ENCODE measurements around the gene APEH. TPM values are rescaled to one million over a fixed set of nuclear protein-coding genes. Genes with fewer than 3 reads are reported as not detected.
A peak's percentile ranks its signal among the peaks of the same experiment; 100 is the strongest.
"Not testable (repeated sequence)": the region's sequence is repeated elsewhere in the genome, so short reads cannot be mapped to it uniquely, and the experiment has no call there.

The APEH gene
- total RNA-seq, 5 donors from 2014 or later (not counting 1 experiment from before 2014, with no cell fraction given), result 82.8 to 162 (median 141) TPM

DNA sequence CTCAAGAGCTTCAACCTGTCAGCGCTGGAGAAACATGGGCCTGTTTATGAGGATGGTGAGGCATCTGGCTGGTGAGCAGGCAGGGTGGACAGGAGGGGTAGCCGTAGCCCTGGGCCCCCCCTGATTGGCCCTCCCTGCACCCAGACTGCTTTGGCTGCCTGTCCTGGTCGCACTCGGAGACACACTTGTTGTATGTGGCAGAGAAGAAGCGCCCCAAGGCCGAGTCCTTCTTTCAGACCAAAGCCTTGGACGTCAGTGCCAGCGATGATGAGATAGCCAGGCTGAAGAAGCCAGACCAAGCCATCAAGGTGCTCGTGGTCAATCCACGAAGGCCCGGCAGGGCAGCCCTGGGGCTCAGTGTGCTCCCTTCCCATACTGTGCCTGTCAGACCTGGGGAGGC, 1.8 kb downstream of the APEH start:
- ATAC-seq (replicated peaks in 1 of 4), result no peak
- POLR2A ChIA-PET, result no interaction called here
- H3K4me3 Mint-ChIP-seq, result peak overlapping the region; percentile 25 to 93 (median 47)

DNA sequence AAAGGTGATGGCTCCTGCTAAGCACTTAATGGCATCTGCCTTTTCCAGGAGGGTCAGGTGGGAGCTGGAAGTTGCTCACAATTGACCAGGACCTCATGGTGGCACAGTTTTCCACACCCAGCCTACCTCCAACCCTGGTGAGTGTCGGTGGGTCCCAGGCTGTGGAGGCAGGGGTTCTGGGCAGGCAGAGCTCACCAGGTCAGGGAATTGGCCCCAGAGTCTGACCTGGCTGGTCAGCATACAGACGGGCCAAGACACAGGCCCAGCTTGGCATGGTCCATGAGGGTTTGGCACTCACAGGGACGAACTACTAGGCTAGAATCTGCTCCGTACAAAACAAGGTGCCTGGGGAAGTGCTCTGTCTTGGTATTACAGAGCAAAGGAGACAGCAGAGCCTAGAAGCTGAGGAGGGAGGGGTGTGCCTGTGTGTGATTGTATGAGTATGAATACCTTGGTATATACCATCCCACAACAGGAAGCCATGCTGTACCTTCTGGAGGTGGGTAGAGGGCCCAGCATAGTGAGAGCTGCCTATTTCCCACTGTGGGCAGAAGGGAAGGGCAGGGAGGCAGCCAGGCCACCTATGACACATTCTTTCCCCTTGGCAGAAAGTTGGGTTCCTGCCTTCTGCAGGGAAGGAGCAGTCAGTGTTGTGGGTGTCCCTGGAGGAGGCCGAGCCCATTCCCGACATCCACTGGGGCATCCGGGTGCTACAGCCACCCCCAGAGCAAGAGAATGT, 6.5 kb downstream of the APEH start:
- WGBS (ENCODE audit: insufficient coverage), result 91% methylated on average over 4 of the region's 7 CpGs

More for the DNA sequence above, 1.8 kb downstream of the APEH start:
- 95% methylated on average over 11 of the region's 11 CpGs for WGBS (ENCODE audit: insufficient coverage)
- Histone ChIP-seq H3K36me3 (ENCODE audit: control insufficient read depth in 2 of 2, extremely low read depth in 1 of 2, insufficient read depth in 1 of 2, low read length in 1 of 2) (peaks cover 7 to 54% of the 10 kb centered on the region in 2 donors), H3K4me3 (ENCODE audit: control insufficient read depth in 1 of 2, extremely low read depth in 1 of 2, low read length in 1 of 2) (no peak overlapping the region), H3K27me3 (replicated peaks in 1 of 2; ENCODE audit: control insufficient read depth in 2 of 2, extremely low read depth in 1 of 2, insufficient read depth in 2 of 2, low read length in 1 of 2) (no peaks in the 10 kb centered on the region), H3K27ac (ENCODE audit: low read length) (no peak overlapping the region), H3K9me3 (no peaks in the 10 kb centered on the region), H3K4me1 (ENCODE audit: control insufficient read depth in 1 of 2, extremely low read depth in 1 of 2, insufficient read depth in 2 of 2, low read length in 2 of 2) (peaks cover 12 to 41% of the 10 kb centered on the region in 2 experiments)
- DNase-seq, result no peak
- no peaks in the 10 kb centered on the region for H3K27me3 Mint-ChIP-seq
- peaks cover 33% of the 10 kb centered on the region for H3K36me3 Mint-ChIP-seq
- CTCF ChIA-PET, result interaction anchor here in 1 of 2 donors (1.7 kb wide), 1 partner anchor 136 kb away, joined by 7 read pairs; no protein-coding TSS in a partner anchor
- no peak overlapping the region for H3K27ac Mint-ChIP-seq
- H3K4me1 Mint-ChIP-seq, result peaks cover 41 to 47% (median 44%) of the 10 kb centered on the region in 3 donors
- no peaks in the 10 kb centered on the region for H3K9me3 Mint-ChIP-seq

DNA sequence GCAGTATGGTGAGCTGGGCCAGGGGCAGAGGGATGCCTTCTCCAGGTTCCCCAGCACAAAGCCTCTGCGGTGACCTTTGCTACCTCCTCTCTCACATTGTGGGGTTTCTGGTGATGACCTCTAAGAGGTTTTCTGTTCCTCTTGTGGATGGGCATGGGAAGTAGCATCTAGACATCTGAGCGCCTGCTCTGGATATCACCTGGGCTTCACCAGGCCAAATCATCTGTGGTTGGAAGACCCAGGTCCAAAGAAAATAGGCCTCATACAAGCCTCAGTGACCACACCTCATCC, 7.0 kb downstream of the APEH start:
- POLR2A ChIA-PET, result no interaction called here
- H3K4me1 Mint-ChIP-seq, result peaks cover 5 to 20% (median 19%) of the 10 kb centered on the region in 3 donors

More for the DNA sequence above, 6.5 kb downstream of the APEH start:
- no peak overlapping the region for H3K4me3 ChIP-seq (ENCODE audit: control insufficient read depth in 1 of 2, extremely low read depth in 1 of 2, low read length in 1 of 2)
- CTCF ChIA-PET, result no interaction called here
- no peaks in the 10 kb centered on the region for H3K9me3 Mint-ChIP-seq
- no peak overlapping the region for H3K27ac ChIP-seq (ENCODE audit: low read length)
- DNase-seq, result no peak
- peaks cover 2 to 23% of the 10 kb centered on the region in 2 experiments for H3K4me1 ChIP-seq (ENCODE audit: control insufficient read depth in 1 of 2, extremely low read depth in 1 of 2, insufficient read depth in 2 of 2, low read length in 2 of 2)
- peaks cover 17 to 83% of the 10 kb centered on the region in 2 donors for H3K36me3 ChIP-seq (ENCODE audit: control insufficient read depth in 2 of 2, extremely low read depth in 1 of 2, insufficient read depth in 1 of 2, low read length in 1 of 2)
- H3K4me3 Mint-ChIP-seq, result no peak overlapping the region
- peaks cover 0 to 1% of the 10 kb centered on the region in 2 donors for H3K27me3 Mint-ChIP-seq
- H3K4me1 Mint-ChIP-seq, result peaks cover 8 to 25% (median 23%) of the 10 kb centered on the region in 3 donors
- H3K27me3 ChIP-seq (replicated peaks in 1 of 2; ENCODE audit: control insufficient read depth in 2 of 2, extremely low read depth in 1 of 2, insufficient read depth in 2 of 2, low read length in 1 of 2), result peaks cover 0 to under 1% of the 10 kb centered on the region in 2 experiments
- H3K9me3 ChIP-seq, result no peaks in the 10 kb centered on the region
- H3K36me3 Mint-ChIP-seq, result peaks cover 38% of the 10 kb centered on the region
- no peak overlapping the region for H3K27ac Mint-ChIP-seq
- POLR2A ChIA-PET, result interaction anchor here in 1 of 2 donors (0.5 kb wide), 1 partner anchor 410 kb away, joined by 3 read pairs; no protein-coding TSS in a partner anchor
- ATAC-seq (replicated peaks in 1 of 4), result no peak

DNA sequence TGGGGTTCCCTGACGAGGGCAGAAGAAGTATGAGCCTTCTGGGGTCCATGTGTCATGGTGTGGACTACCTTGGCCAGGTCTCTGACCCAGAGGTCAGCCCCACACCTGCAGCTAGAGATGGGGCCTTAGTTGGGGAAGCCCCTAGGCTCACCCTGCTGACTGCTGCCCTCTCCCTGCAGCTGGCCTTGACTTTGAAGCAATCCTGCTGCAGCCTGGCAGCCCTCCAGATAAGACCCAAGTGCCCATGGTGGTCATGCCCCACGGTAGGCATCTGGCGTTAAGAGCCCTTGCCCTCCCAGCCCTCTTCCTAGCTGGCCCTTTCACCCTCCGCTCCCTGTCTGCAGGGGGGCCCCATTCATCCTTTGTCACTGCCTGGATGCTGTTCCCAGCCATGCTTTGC, 7.4 kb downstream of the APEH start:
- peaks cover 0 to 8% of the 10 kb centered on the region in 2 experiments for H3K27me3 ChIP-seq (replicated peaks in 1 of 2; ENCODE audit: control insufficient read depth in 2 of 2, extremely low read depth in 1 of 2, insufficient read depth in 2 of 2, low read length in 1 of 2)
- no peaks in the 10 kb centered on the region for H3K9me3 ChIP-seq
- H3K36me3 Mint-ChIP-seq, result peaks cover 30% of the 10 kb centered on the region
- H3K4me3 Mint-ChIP-seq, result no peak overlapping the region
- no peak overlapping the region for H3K27ac ChIP-seq (ENCODE audit: low read length)
- POLR2A ChIA-PET, result no interaction called here
- peaks cover 0 to 1% of the 10 kb centered on the region in 2 donors for H3K27me3 Mint-ChIP-seq
- no peak overlapping the region for H3K27ac Mint-ChIP-seq
- ATAC-seq (replicated peaks in 1 of 4), result no peak
- CTCF ChIA-PET, result no interaction called here
- peaks cover 17 to 74% of the 10 kb centered on the region in 2 donors for H3K36me3 ChIP-seq (ENCODE audit: control insufficient read depth in 2 of 2, extremely low read depth in 1 of 2, insufficient read depth in 1 of 2, low read length in 1 of 2)
- H3K9me3 Mint-ChIP-seq, result no peaks in the 10 kb centered on the region
- H3K4me1 Mint-ChIP-seq, result peaks cover 5 to 20% (median 17%) of the 10 kb centered on the region in 3 donors
- no peak overlapping the region for H3K4me3 ChIP-seq (ENCODE audit: control insufficient read depth in 1 of 2, extremely low read depth in 1 of 2, low read length in 1 of 2)
- 97% methylated on average over 3 of the region's 4 CpGs for WGBS (ENCODE audit: insufficient coverage)
- no peak for DNase-seq
- peaks cover 0 to 23% of the 10 kb centered on the region in 2 experiments for H3K4me1 ChIP-seq (ENCODE audit: control insufficient read depth in 1 of 2, extremely low read depth in 1 of 2, insufficient read depth in 2 of 2, low read length in 2 of 2)

More for the DNA sequence above, 7.0 kb downstream of the APEH start:
- no peak for DNase-seq
- no peaks in the 10 kb centered on the region for H3K9me3 Mint-ChIP-seq
- no peak overlapping the region for H3K4me3 Mint-ChIP-seq
- H3K4me3 ChIP-seq (ENCODE audit: control insufficient read depth in 1 of 2, extremely low read depth in 1 of 2, low read length in 1 of 2), result no peak overlapping the region
- H3K27me3 ChIP-seq (replicated peaks in 1 of 2; ENCODE audit: control insufficient read depth in 2 of 2, extremely low read depth in 1 of 2, insufficient read depth in 2 of 2, low read length in 1 of 2), result peaks cover 0 to 5% of the 10 kb centered on the region in 2 experiments
- WGBS (ENCODE audit: insufficient coverage), result 86% methylated on average over 1 of the region's 2 CpGs
- no peak overlapping the region for H3K27ac Mint-ChIP-seq
- H3K27ac ChIP-seq (ENCODE audit: low read length), result no peak overlapping the region
- H3K27me3 Mint-ChIP-seq, result peaks cover 0 to 1% of the 10 kb centered on the region in 2 donors
- H3K36me3 Mint-ChIP-seq, result peaks cover 33% of the 10 kb centered on the region
- ATAC-seq (replicated peaks in 1 of 4), result no peak
- H3K4me1 ChIP-seq (ENCODE audit: control insufficient read depth in 1 of 2, extremely low read depth in 1 of 2, insufficient read depth in 2 of 2, low read length in 2 of 2), result peaks cover 0 to 23% of the 10 kb centered on the region in 2 experiments
- H3K36me3 ChIP-seq (ENCODE audit: control insufficient read depth in 2 of 2, extremely low read depth in 1 of 2, insufficient read depth in 1 of 2, low read length in 1 of 2), result peaks cover 17 to 78% of the 10 kb centered on the region in 2 donors
- no peaks in the 10 kb centered on the region for H3K9me3 ChIP-seq
- CTCF ChIA-PET, result no interaction called here

DNA sequence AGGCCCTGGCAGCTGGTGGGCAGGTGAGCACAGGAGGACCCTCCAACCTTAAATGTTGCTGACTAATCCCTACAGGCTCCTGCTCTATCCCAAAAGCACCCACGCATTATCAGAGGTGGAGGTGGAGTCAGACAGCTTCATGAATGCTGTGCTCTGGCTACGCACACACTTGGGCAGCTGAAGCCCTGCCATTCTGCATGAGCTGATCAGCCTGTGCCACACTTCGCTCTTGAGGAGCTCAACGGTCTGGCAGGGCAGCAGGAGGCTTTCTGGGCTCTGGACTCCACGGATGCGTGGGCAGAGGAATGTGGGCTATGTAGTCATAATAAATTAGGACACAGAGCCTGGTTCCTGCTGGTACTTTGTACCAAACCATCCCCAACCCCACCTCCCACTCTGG, 9.0 kb downstream of the APEH start:
- 94% methylated on average over 4 of the region's 6 CpGs for WGBS (ENCODE audit: insufficient coverage)

DNA sequence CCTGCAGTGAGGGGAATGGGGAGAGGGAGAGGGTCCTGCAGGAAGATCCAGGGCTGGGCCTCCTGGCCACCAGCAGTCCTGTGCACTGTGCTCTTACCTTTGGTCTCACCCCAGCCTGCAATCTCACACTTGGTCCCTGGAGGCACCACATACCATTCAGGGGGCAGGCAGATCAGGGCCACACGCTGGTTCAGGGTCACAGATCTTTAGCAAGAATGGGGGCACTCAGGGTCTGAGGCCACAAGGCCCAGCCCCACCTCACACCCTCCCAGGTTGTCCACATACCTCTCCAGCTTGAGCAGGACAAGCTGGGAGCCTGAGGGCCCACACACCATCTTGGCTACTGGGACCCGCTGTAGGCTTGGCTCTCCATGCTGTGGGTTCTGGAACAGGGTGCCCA, 10.3 kb downstream of the APEH start:
- 80% methylated on average over 1 of the region's 2 CpGs for WGBS (ENCODE audit: insufficient coverage)
- Mint-ChIP-seq H3K4me3 (peak overlapping the region in 1 of 3 donors; percentile 42), H3K4me1 (peaks cover 11 to 28% (median 17%) of the 10 kb centered on the region in 3 donors), H3K36me3 (peaks cover 15% of the 10 kb centered on the region)
- CTCF ChIA-PET; ATAC-seq (replicated peaks in 1 of 4); H3K27ac ChIP-seq (ENCODE audit: low read length); H3K27me3 Mint-ChIP-seq; POLR2A ChIA-PET; H3K27ac Mint-ChIP-seq; H3K9me3 ChIP-seq; H3K4me3 ChIP-seq (ENCODE audit: control insufficient read depth in 1 of 2, extremely low read depth in 1 of 2, low read length in 1 of 2); DNase-seq; H3K9me3 Mint-ChIP-seq: not testable (repeated sequence)
- peaks cover 0 to 30% of the 10 kb centered on the region in 2 experiments for H3K4me1 ChIP-seq (ENCODE audit: control insufficient read depth in 1 of 2, extremely low read depth in 1 of 2, insufficient read depth in 2 of 2, low read length in 2 of 2)
- peaks cover 11 to 45% of the 10 kb centered on the region in 2 donors for H3K36me3 ChIP-seq (ENCODE audit: control insufficient read depth in 2 of 2, extremely low read depth in 1 of 2, insufficient read depth in 1 of 2, low read length in 1 of 2)
- H3K27me3 ChIP-seq (replicated peaks in 1 of 2; ENCODE audit: control insufficient read depth in 2 of 2, extremely low read depth in 1 of 2, insufficient read depth in 2 of 2, low read length in 1 of 2), result peaks cover 0 to 20% of the 10 kb centered on the region in 2 experiments

More for the DNA sequence above, 9.0 kb downstream of the APEH start:
- ATAC-seq (replicated peaks in 1 of 4) (no peak), DNase-seq (no peak)
- H3K36me3 Mint-ChIP-seq, result peaks cover 20% of the 10 kb centered on the region
- Histone ChIP-seq H3K27ac (ENCODE audit: low read length) (no peak overlapping the region), H3K4me1 (ENCODE audit: control insufficient read depth in 1 of 2, extremely low read depth in 1 of 2, insufficient read depth in 2 of 2, low read length in 2 of 2) (peaks cover 0 to 20% of the 10 kb centered on the region in 2 experiments), H3K9me3 (no peaks in the 10 kb centered on the region), H3K27me3 (replicated peaks in 1 of 2; ENCODE audit: control insufficient read depth in 2 of 2, extremely low read depth in 1 of 2, insufficient read depth in 2 of 2, low read length in 1 of 2) (peaks cover 0 to 20% of the 10 kb centered on the region in 2 experiments), H3K4me3 (ENCODE audit: control insufficient read depth in 1 of 2, extremely low read depth in 1 of 2, low read length in 1 of 2) (no peak overlapping the region), H3K36me3 (ENCODE audit: control insufficient read depth in 2 of 2, extremely low read depth in 1 of 2, insufficient read depth in 1 of 2, low read length in 1 of 2) (peaks cover 11 to 58% of the 10 kb centered on the region in 2 donors)
- no peak overlapping the region for H3K27ac Mint-ChIP-seq
- H3K9me3 Mint-ChIP-seq, result no peaks in the 10 kb centered on the region
- H3K4me1 Mint-ChIP-seq, result peaks cover 0 to 20% (median 12%) of the 10 kb centered on the region in 3 donors
- no peak overlapping the region for H3K4me3 Mint-ChIP-seq
- ChIA-PET CTCF (interaction anchor here in 1 of 2 donors (0.5 kb wide), 1 partner anchor 12 kb away, joined by 5 read pairs; no protein-coding TSS in a partner anchor), POLR2A (no interaction called here)
- peaks cover 0 to 4% of the 10 kb centered on the region in 2 donors for H3K27me3 Mint-ChIP-seq

All from T-cell (primary cell).